H1 (cell line): ENCODE results near the gene BAIAP2. TPM values are rescaled to one million over a fixed set of nuclear protein-coding genes. Genes with fewer than 3 reads are reported as not detected.

Source experiments
- CTCF ChIA-PET: fragments of 300-600 bp; sonication (Branson Sonifier 250); formaldehyde crosslinking; loops from one replicate; lab custom pipeline; 2021; ENCODE audit not compliant: partially characterized antibody; lab: Charles Lee
- POLR2A ChIA-PET: fragments of 300-600 bp; sonication (Branson Sonifier 250); formaldehyde crosslinking; loops from one replicate; lab custom pipeline; 2021; ENCODE audit warnings: inconsistent platforms; ENCODE audit not compliant: partially characterized antibody; lab: Charles Lee
- DNase-seq, 2 experiments: peaks; one replicate each; pipeline versions ENCODE4 v3.0.0 to v3.0.0-alpha.2; 2010 to 2022; ENCODE audit warnings: low spot score in 2 of 2, low read depth in 1 of 2, mixed read lengths in 1 of 2
- FAIRE-seq: peaks from 2 replicates; lab custom pipeline; 2011; peaks lifted over from hg19 to GRCh38; lab: Jason Lieb, UNC
- H2AFZ ChIP-seq: 2 replicates; pipeline ENCODE4 v1.8.1; 2012; ENCODE audit warnings: low read length, inconsistent platforms
- H2AK5ac ChIP-seq: 2 replicates; pipeline ENCODE4 v1.6.1; 2013; ENCODE audit warnings: low read depth, low read length
- H2BK120ac ChIP-seq: replicated peaks from 2 replicates; pipeline ENCODE3; 2013; ENCODE audit warnings: low read depth, low read length, inconsistent platforms
- H2BK12ac ChIP-seq: 2 replicates; pipeline ENCODE4 v1.6.1; 2013; ENCODE audit warnings: low read depth, low read length
- H2BK15ac ChIP-seq: 2 replicates; pipeline ENCODE4 v1.6.1; 2013; ENCODE audit warnings: low read length
- H2BK20ac ChIP-seq: 2 replicates; pipeline ENCODE4 v1.6.1; 2013; ENCODE audit warnings: low read length
- H2BK5ac ChIP-seq: 2 replicates; pipeline ENCODE4 v1.6.1; 2013; ENCODE audit warnings: low read depth, low read length
- H3K14ac ChIP-seq: 2 replicates; pipeline ENCODE4 v1.6.1; 2013; ENCODE audit warnings: inconsistent platforms; ENCODE audit not compliant: insufficient read length
- H3K18ac ChIP-seq: 2 replicates; pipeline ENCODE4 v1.6.1; 2013; ENCODE audit warnings: low read length; ENCODE audit errors: extremely low read depth
- H3K23ac ChIP-seq: 2 replicates; pipeline ENCODE4 v1.6.1; 2013; ENCODE audit warnings: inconsistent platforms; ENCODE audit not compliant: insufficient read length
- H3K23me2 ChIP-seq: 2 replicates; pipeline ENCODE4 v1.6.1; 2013; ENCODE audit warnings: low read depth, low read length
- H3K27ac ChIP-seq: 2 replicates; pipeline ENCODE4 v1.6.1; 2011; ENCODE audit warnings: low read depth, low read length, inconsistent platforms
- H3K27me3 ChIP-seq, 4 experiments: replicated peaks in 1 of 4; 1 replicate in 1 of 4; 2 replicates in 3 of 4; pipeline versions ENCODE4 v1.6.1 to v1.8.1; 2011 to 2013; ENCODE audit warnings: low read length in 3 of 4, mild to moderate bottlenecking in 3 of 4, inconsistent platforms in 2 of 4, mixed read lengths in 2 of 4, moderate library complexity in 1 of 4; ENCODE audit not compliant: control insufficient read depth in 3 of 4, insufficient read depth in 3 of 4; ENCODE audit errors: extremely low read depth in 1 of 4
- H3K36me3 ChIP-seq, 4 experiments: 2 replicates each; pipeline versions ENCODE4 v1.6.1 to v1.8.1; 2011 to 2013; ENCODE audit warnings: mild to moderate bottlenecking in 4 of 4, low read length in 3 of 4, moderate library complexity in 2 of 4, control low read depth in 1 of 4, inconsistent platforms in 1 of 4; ENCODE audit not compliant: insufficient read depth in 4 of 4, control insufficient read depth in 2 of 4
- H3K4ac ChIP-seq: replicated peaks from 2 replicates; pipeline ENCODE3; 2013; ENCODE audit warnings: low read length, low read depth, mixed read lengths, inconsistent platforms; ENCODE audit not compliant: insufficient read length
- H3K4me1 ChIP-seq, 4 experiments: replicated peaks in 1 of 4; 1 replicate in 1 of 4; 2 replicates in 3 of 4; pipeline versions ENCODE4 v1.6.1 to v1.8.1; 2011 to 2013; ENCODE audit warnings: low read length in 3 of 4, inconsistent platforms in 2 of 4, mixed read lengths in 1 of 4; ENCODE audit not compliant: insufficient read depth in 4 of 4, control insufficient read depth in 3 of 4
- H3K4me2 ChIP-seq, 2 experiments: 2 replicates each; pipeline versions ENCODE4 v1.6.1 to v1.8.1; 2011 to 2013; ENCODE audit warnings: low read depth in 2 of 2, low read length in 2 of 2, control low read depth in 1 of 2, inconsistent platforms in 1 of 2, mild to moderate bottlenecking in 1 of 2; ENCODE audit not compliant: insufficient read depth in 1 of 2
- H3K4me3 ChIP-seq, 4 experiments: fragments of 200-600, 300-600 bp in 1 of 4; sonication (generic), shearing (Covaris generic), sonication (Bioruptor Twin) in 1 of 4; 2 replicates each; pipeline versions ENCODE4 v1.5.1 to v1.8.1; 2011 to 2016; ENCODE audit warnings: low read length in 4 of 4, low read depth in 3 of 4, control low read depth in 2 of 4, inconsistent platforms in 2 of 4, mild to moderate bottlenecking in 2 of 4, mixed read lengths in 1 of 4, moderate library complexity in 1 of 4; ENCODE audit not compliant: insufficient read depth in 2 of 4; ENCODE audit errors: extremely low read depth in 1 of 4
- H3K56ac ChIP-seq: replicated peaks from 2 replicates; pipeline ENCODE3; 2013; ENCODE audit warnings: low read depth, mild to moderate bottlenecking, mixed read lengths, low read length, inconsistent platforms; ENCODE audit not compliant: insufficient read length
- H3K79me1 ChIP-seq: 2 replicates; pipeline ENCODE4 v1.6.1; 2013; ENCODE audit warnings: low read depth, low read length, control low read depth
- H3K79me2 ChIP-seq, 2 experiments: 2 replicates each; pipeline versions ENCODE4 v1.6.1 to v1.8.1; 2012 to 2013; ENCODE audit warnings: low read length in 2 of 2, mild to moderate bottlenecking in 2 of 2, inconsistent platforms in 1 of 2; ENCODE audit not compliant: insufficient read depth in 2 of 2, control insufficient read depth in 1 of 2
- H3K9ac ChIP-seq, 4 experiments: replicated peaks in 1 of 4; 1 replicate in 1 of 4; 2 replicates in 3 of 4; pipeline versions ENCODE4 v1.6.1 to v1.8.1; 2011 to 2013; ENCODE audit warnings: low read depth in 3 of 4, low read length in 3 of 4, control low read depth in 2 of 4, mild to moderate bottlenecking in 2 of 4, moderate library complexity in 2 of 4, inconsistent platforms in 1 of 4; ENCODE audit errors: extremely low read depth in 1 of 4
- H3K9me3 ChIP-seq, 2 experiments: 2 replicates each; pipeline versions ENCODE4 v1.6.1 to v1.8.1; 2012 to 2013; ENCODE audit warnings: mild to moderate bottlenecking in 2 of 2, moderate library complexity in 2 of 2, control low read depth in 1 of 2, inconsistent platforms in 1 of 2, low read depth in 1 of 2, low read length in 1 of 2, mixed read lengths in 1 of 2; ENCODE audit not compliant: insufficient read depth in 2 of 2
- H4K20me1 ChIP-seq, 2 experiments: replicated peaks in 1 of 2; 2 replicates each; pipeline versions ENCODE3 to v1.8.1; 2011 to 2013; ENCODE audit warnings: inconsistent platforms in 2 of 2, low read length in 2 of 2, mild to moderate bottlenecking in 1 of 2; ENCODE audit not compliant: insufficient read depth in 2 of 2, control insufficient read depth in 1 of 2
- H4K5ac ChIP-seq: 2 replicates; pipeline ENCODE4 v1.6.1; 2013; ENCODE audit warnings: low read length, low read depth, mixed read lengths, inconsistent platforms; ENCODE audit not compliant: insufficient read length
- H4K8ac ChIP-seq: 2 replicates; pipeline ENCODE4 v1.8.0; 2013; ENCODE audit warnings: mild to moderate bottlenecking, moderate library complexity, low read length, inconsistent platforms; ENCODE audit not compliant: insufficient read depth; ENCODE audit errors: extremely low read depth
- H4K91ac ChIP-seq: replicated peaks from 2 replicates; pipeline ENCODE3; 2013; ENCODE audit warnings: low read length, mixed read lengths, inconsistent platforms; ENCODE audit not compliant: insufficient read length
- ASH2L ChIP-seq: fragments of 200-600, 300-600 bp; sonication (generic); IDR thresholded peaks from one replicate; pipeline ENCODE4 v1.7.1; 2017; ENCODE audit warnings: low read length
- BACH1 ChIP-seq: IDR thresholded peaks from 2 replicates; pipeline ENCODE4 v1.6.1; 2012; ENCODE audit warnings: low read length, improper control_type of control experiment
- EGR1 ChIP-seq: IDR thresholded peaks from 2 replicates; pipeline ENCODE4 v1.6.1; 2011; ENCODE audit warnings: low read depth, low read length, borderline replicate concordance
- FOSL1 ChIP-seq: IDR thresholded peaks from 2 replicates; pipeline ENCODE4 v1.6.1; 2011; ENCODE audit warnings: mild to moderate bottlenecking, low read depth, low read length, moderate library complexity; ENCODE audit not compliant: insufficient read depth
- GTF2F1 ChIP-seq: IDR thresholded peaks from 2 replicates; pipeline ENCODE4 v1.6.1; 2012; ENCODE audit warnings: low read depth, low read length, improper control_type of control experiment, borderline replicate concordance
- KDM4A ChIP-seq: IDR thresholded peaks from one replicate; pipeline ENCODE4 v1.7.1; 2012; ENCODE audit warnings: low read depth, mild to moderate bottlenecking, moderate library complexity, low read length, inconsistent platforms; ENCODE audit not compliant: severe bottlenecking
- POU5F1 ChIP-seq: IDR thresholded peaks from 2 replicates; pipeline ENCODE4 v1.6.1; 2011; ENCODE audit warnings: low read depth, mild to moderate bottlenecking, low read length, moderate library complexity
- RXRA ChIP-seq: IDR thresholded peaks from 2 replicates; pipeline ENCODE4 v1.6.1; 2011; ENCODE audit warnings: low read depth, mild to moderate bottlenecking, low read length, moderate library complexity; ENCODE audit not compliant: insufficient read depth
- SAP30 ChIP-seq: fragments of 300-600 bp; sonication (generic); IDR thresholded peaks from 2 replicates; pipeline ENCODE4 v1.7.1; 2012; ENCODE audit warnings: low read length, moderate library complexity, mild to moderate bottlenecking, inconsistent platforms; ENCODE audit not compliant: insufficient read depth, insufficient replicate concordance
- WGBS, 2 experiments: shearing (Covaris generic) in 1 of 2; methylation state at CpG; one replicate each; pipeline versions ENCODE4 v1.1.6 to v1.1.7; 2013 to 2015; ENCODE audit warnings: low lambda C conversion rate in 2 of 2, mixed read lengths in 2 of 2, inconsistent platforms in 1 of 2, low coverage in 1 of 2, missing lambda C conversion rate in 1 of 2; ENCODE audit not compliant: insufficient replicate concordance in 2 of 2, insufficient coverage in 1 of 2, insufficient read length in 1 of 2; ENCODE audit errors: extremely low coverage in 1 of 2, missing lambda C conversion rate in 1 of 2; 5-methylcytosine and 5-hydroxymethylcytosine counted together
- polyA plus RNA-seq, 7 experiments: library from polyadenylated mRNA; depleted of rRNA in 3 of 7; stranded (reverse) in 5 of 7; unstranded in 2 of 7; fragments of >200 nt in 5 of 7; fragments of 200-250 nt in 2 of 7; gene quantifications; 1 replicate in 5 of 7; 2 replicates in 1 of 7; 4 replicates in 1 of 7; pipeline versions ENCODE4 v1.2.1 to v1.2.3, GENCODE V29; 2011 to 2013; ENCODE audit warnings: missing spikeins in 2 of 7, mixed read lengths in 2 of 7
- total RNA-seq: library from RNA; stranded (reverse); fragmentation: NEBNext Ultra II Directional; extraction: Animal tissue kit (Norgen Biotek cat#: 25700); gene quantifications from 2 replicates; pipeline ENCODE4 v1.2.1, GENCODE V29; 2021

BAIAP2 gene
- total and polyA plus RNA-seq, 2 of the 8 experiments (the other 6 are each of a cell fraction or from before 2014, with no cell fraction given): 10.0 to 22.8 TPM

DNA sequence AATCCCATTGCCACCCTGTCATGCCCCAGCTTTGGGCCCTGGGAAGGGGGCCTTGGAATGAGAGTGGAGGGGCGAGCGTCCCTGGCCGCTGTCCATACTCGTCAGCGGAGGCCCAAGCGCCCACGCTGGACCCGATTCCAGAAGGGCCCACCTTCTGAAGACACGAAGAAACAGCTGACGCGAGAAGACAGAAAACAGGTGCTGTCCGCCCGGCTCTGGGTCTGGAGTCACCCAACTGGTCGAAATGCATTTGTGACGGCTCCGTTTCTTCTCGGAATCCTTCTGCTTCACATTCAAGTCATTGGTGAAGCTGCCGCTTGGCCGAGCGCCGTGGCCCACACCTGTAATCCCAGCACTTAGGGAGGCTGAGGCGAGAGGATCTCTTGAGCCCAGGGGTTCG lies 77.5 kb downstream of the BAIAP2 start:
- no peak overlapping the region for H2AFZ ChIP-seq
- FAIRE-seq (no peak), DNase-seq (no peak)
- no peak overlapping the region for H3K23ac ChIP-seq
- H3K9ac ChIP-seq: no peak overlapping the region
- no peaks in the 10 kb centered on the region for H4K20me1 ChIP-seq
- H3K14ac ChIP-seq: no peak overlapping the region
- no peaks in the 10 kb centered on the region; the same call in none of the 2 replicates for H3K79me1 ChIP-seq
- no peaks in the 10 kb centered on the region for H3K4me1 ChIP-seq
- no peak overlapping the region for H4K5ac ChIP-seq
- WGBS, 2 experiments: 94% methylated on average over 22 of the region's 23 CpGs; no CpG with 5 or more reads in 1 of the 2 experiments
- ChIA-PET CTCF (interaction anchor here (0.6 to 6.2 kb wide), 5 partner anchors 10 to 153 kb away, joined by 4 to 45 read pairs (median 4); no protein-coding TSS in a partner anchor), POLR2A (interaction anchor here (1.0 to 1.1 kb wide), 2 partner anchors 10 to 41 kb away, joined by 3 to 4 read pairs; no protein-coding TSS in a partner anchor)
- H2BK120ac ChIP-seq: no peak overlapping the region
- H3K18ac ChIP-seq: no peak overlapping the region
- no peak overlapping the region for H2BK15ac ChIP-seq
- no peaks in the 10 kb centered on the region for H3K9me3 ChIP-seq
- H3K4me2 ChIP-seq: no peak overlapping the region
- no peak overlapping the region for H2AK5ac ChIP-seq
- H4K8ac ChIP-seq: no peak overlapping the region
- TF ChIP-seq EGR1: no peak
- no peak for TF ChIP-seq GTF2F1
- no peak for TF ChIP-seq BACH1
- TF ChIP-seq SAP30: no peak
- no peak for TF ChIP-seq POU5F1
- TF ChIP-seq KDM4A: no peak
- no peak for TF ChIP-seq ASH2L
- no peak for TF ChIP-seq RXRA
- no peak for TF ChIP-seq FOSL1
- H3K27ac ChIP-seq: no peak overlapping the region
- H3K4ac ChIP-seq: no peak overlapping the region
- no peak overlapping the region for H2BK20ac ChIP-seq
- H3K79me2 ChIP-seq: no peaks in the 10 kb centered on the region
- H2BK12ac ChIP-seq: no peak overlapping the region
- H2BK5ac ChIP-seq: no peak overlapping the region
- no peaks in the 10 kb centered on the region for H3K36me3 ChIP-seq
- no peaks in the 10 kb centered on the region for H3K23me2 ChIP-seq
- no peak overlapping the region for H3K56ac ChIP-seq
- H4K91ac ChIP-seq: no peak overlapping the region
- H3K4me3 ChIP-seq: no peak overlapping the region
- no peaks in the 10 kb centered on the region; a peak in 1 of 7 replicates for H3K27me3 ChIP-seq
